Stomach (tissue), 9 donors: Measurements from ENCODE around the gene RNLS. TPM values are rescaled to one million over a fixed set of nuclear protein-coding genes. Genes with fewer than 3 reads are reported as not detected.
A peak's percentile ranks its signal among the peaks of the same experiment; 100 is the strongest.

Experiments used
- DNase-seq, 2 donors: peaks; one replicate each; pipeline versions ENCODE4 v3.0.0 to v3.0.0-alpha.2; 2013 to 2019
- H3K27ac ChIP-seq, 5 donors: fragments of 200-600 bp in 4 of 5; sonication (generic) in 4 of 5; one replicate each; pipeline ENCODE4 v1.5.1; 2013 to 2019; ENCODE audit warnings: mild to moderate bottlenecking in 1 of 5, moderate library complexity in 1 of 5
- H3K27me3 ChIP-seq, 3 donors: fragments of 200-600 bp; sonication (generic); one replicate each; pipeline ENCODE4 v1.5.1; 2017 to 2019; ENCODE audit warnings: mixed run types in 1 of 3
- H3K36me3 ChIP-seq, 4 donors: fragments of 200-600 bp; sonication (generic); 1 replicate in 3 of 4; 2 replicates in 1 of 4; pipeline ENCODE4 v1.5.1; 2016 to 2019
- H3K4me1 ChIP-seq, 4 donors: fragments of 200-600 bp; sonication (generic); one replicate each; pipeline ENCODE4 v1.5.1; 2016 to 2019
- H3K4me3 ChIP-seq, 4 donors: fragments of 200-600 bp; sonication (generic) in 3 of 4; one replicate each; pipeline ENCODE4 v1.5.1; 2016 to 2019; ENCODE audit warnings: mild to moderate bottlenecking in 1 of 4
- H3K9me3 ChIP-seq, 4 donors: fragments of 200-600 bp; sonication (generic); one replicate each; pipeline ENCODE4 v1.5.1; 2016 to 2019
- CTCF ChIP-seq, 7 experiments: fragments of 450-650 bp in 4 of 7; fragments of 200-600 bp in 3 of 7; sonication (generic) in 3 of 7; IDR thresholded peaks; one replicate each; pipeline ENCODE4 v1.5.1; 2016 to 2019; ENCODE audit warnings: antibody characterized with exemption in 7 of 7, control low read depth in 2 of 7, mild to moderate bottlenecking in 1 of 7
- EP300 ChIP-seq: sonication (generic); formaldehyde crosslinking; IDR thresholded peaks from one replicate; pipeline ENCODE4 v1.6.1; 2017; ENCODE audit warnings: antibody characterized with exemption
- POLR2A ChIP-seq, 4 donors: fragments of 450-650 bp; IDR thresholded peaks; one replicate each; pipeline ENCODE4 v1.6.1; 2016; ENCODE audit warnings: antibody characterized with exemption in 4 of 4, control low read depth in 2 of 4, mild to moderate bottlenecking in 1 of 4, moderate library complexity in 1 of 4
- POLR2AphosphoS5 ChIP-seq, 3 donors: sonication (generic); formaldehyde crosslinking; IDR thresholded peaks; one replicate each; pipeline ENCODE4 v1.6.1; 2016; ENCODE audit warnings: antibody characterized with exemption in 3 of 3
- WGBS, 5 donors: extraction: QIAGEN DNeasy Blood & Tissue Kit in 3 of 5; methylation state at CpG; one replicate each; pipeline versions ENCODE4 v1.1.5 to v1.1.7; 2013 to 2018; 5-methylcytosine and 5-hydroxymethylcytosine counted together
- intact Hi-C: fragments of 100-400 bp; cut with DNase I; formaldehyde crosslinking; loops from one replicate; pipeline ENCODE4 v1.15.1; 2023; ENCODE audit warnings: low total_unique reads
- polyA plus RNA-seq, 3 donors: library from polyadenylated mRNA; stranded (reverse); fragments of 200-250 nt; gene quantifications; one replicate each; pipeline ENCODE4 v1.2.3, GENCODE V29; 2013
- total RNA-seq, 5 donors: library from RNA; depleted of rRNA; stranded (reverse); fragments of >200 nt; gene quantifications; one replicate each; pipeline versions ENCODE4 v1.1.0 to v1.2.3, GENCODE V29; 2014 to 2016
- donor health status: healthy with polysubstance abuse.
- donor health status: Bipolar disorder and iron deficiency.
- donor health status: healthy.

Gene RNLS
- total and polyA plus RNA-seq, 8 donors, result 6.7 to 21.5 (median 11.6) TPM; not detected in 2

- H3K9me3 ChIP-seq, result no peaks in the 10 kb centered on the region
- intact Hi-C loops, result no loop called here
- WGBS, 5 donors, result 36 to 59% (median 56%) methylated on average over 2 of the region's 2 CpGs
- no peaks in the 10 kb centered on the region for H3K36me3 ChIP-seq
- H3K27ac ChIP-seq, result peak overlapping the region in 4 of 5 donors; percentile 13 to 56 (median 40)
- TF ChIP-seq POLR2AphosphoS5 (IDR thresholded peaks at IDR 0.05), result peak in 1 of 3 donors; percentile 64
- TF ChIP-seq CTCF (IDR thresholded peaks at IDR 0.05), result no peak
- peaks cover 3 to 23% (median 12%) of the 10 kb centered on the region in 4 donors for H3K4me1 ChIP-seq
- no peak overlapping the region for H3K4me3 ChIP-seq
- peak; percentile 70 to 86 for DNase-seq
- H3K27me3 ChIP-seq, result no peaks in the 10 kb centered on the region
Measured at GRCh38 chr10:88473989-88474883, 108.9 kb downstream of the RNLS start.

GRCh38 chr10:88472540-88472939 lies 110.6 kb downstream of the RNLS start:
- 33 to 94% (median 68%) methylated on average over 1 of the region's 1 CpG for WGBS, 5 donors
- TF ChIP-seq POLR2A (IDR thresholded peaks at IDR 0.05), result no peak
- no peak for TF ChIP-seq EP300
- peak in 1 of 7 experiments; percentile 48 for TF ChIP-seq CTCF (IDR thresholded peaks at IDR 0.05)
- TF ChIP-seq POLR2AphosphoS5 (IDR thresholded peaks at IDR 0.05), result no peak
- no peak overlapping the region for H3K4me3 ChIP-seq
- H3K27me3 ChIP-seq, result no peaks in the 10 kb centered on the region
- no peaks in the 10 kb centered on the region for H3K36me3 ChIP-seq
- H3K27ac ChIP-seq, result no peak overlapping the region
- peaks cover 3 to 34% (median 12%) of the 10 kb centered on the region in 4 donors for H3K4me1 ChIP-seq
- DNase-seq, result no peak
- intact Hi-C loops, result no loop called here
- H3K9me3 ChIP-seq, result no peaks in the 10 kb centered on the region

- H3K9me3 ChIP-seq, result no peaks in the 10 kb centered on the region
- no peaks in the 10 kb centered on the region for H3K27me3 ChIP-seq
- no peak overlapping the region for H3K27ac ChIP-seq
- intact Hi-C loops, result no loop called here
- no peak for TF ChIP-seq EP300
- no peak for TF ChIP-seq POLR2AphosphoS5 (IDR thresholded peaks at IDR 0.05)
- TF ChIP-seq CTCF (IDR thresholded peaks at IDR 0.05), result no peak
- TF ChIP-seq POLR2A (IDR thresholded peaks at IDR 0.05), result no peak
- peaks cover 3 to 34% (median 12%) of the 10 kb centered on the region in 4 donors for H3K4me1 ChIP-seq
- 17 to 53% (median 24%) methylated on average over 1 of the region's 1 CpG for WGBS, 5 donors
- H3K4me3 ChIP-seq, result no peak overlapping the region
- no peak for DNase-seq
- no peaks in the 10 kb centered on the region for H3K36me3 ChIP-seq
Measured at GRCh38 chr10:88471899-88472298, 111.2 kb downstream of the RNLS start.

- no peaks in the 10 kb centered on the region for H3K27me3 ChIP-seq
- no peak for TF ChIP-seq POLR2AphosphoS5 (IDR thresholded peaks at IDR 0.05)
- no peak for TF ChIP-seq POLR2A (IDR thresholded peaks at IDR 0.05)
- TF ChIP-seq CTCF (IDR thresholded peaks at IDR 0.05), result no peak
- TF ChIP-seq EP300, result no peak
- H3K4me1 ChIP-seq, result peaks cover 0 to 10% (median 0%) of the 10 kb centered on the region in 4 donors
- H3K4me3 ChIP-seq, result no peak overlapping the region
- no peak for DNase-seq
- H3K27ac ChIP-seq, result no peak overlapping the region
- H3K9me3 ChIP-seq, result no peaks in the 10 kb centered on the region
- intact Hi-C loops, result no loop called here
- H3K36me3 ChIP-seq, result no peaks in the 10 kb centered on the region
- 31 to 55% (median 44%) methylated on average over 4 of the region's 4 CpGs for WGBS, 5 donors
Measured at GRCh38 chr10:88467835-88468485, 115.2 kb downstream of the RNLS start.
